Right lobe of liver (tissue), 6 donors: ENCODE data around the gene ATP13A1. TPM values are rescaled to one million over a fixed set of nuclear protein-coding genes. Genes with fewer than 3 reads are reported as not detected.
A peak's percentile ranks its signal among the peaks of the same experiment; 100 is the strongest.

Source experiments
- ATAC-seq, 4 donors: fragments of 200-7000 bp; cut with Tn5 transposase; one replicate each; pipeline ENCODE4 v1.9.1; 2020; ENCODE audit warnings: mild to moderate bottlenecking in 4 of 4, moderate library complexity in 4 of 4
- DNase-seq, 3 donors: peaks; one replicate each; pipeline ENCODE4 v3.0.0-alpha.2; 2020
- H3K27ac ChIP-seq, 3 donors: fragments of 200-600 bp; one replicate each; pipeline ENCODE4 v1.8.0; 2022
- H3K27me3 ChIP-seq, 2 donors: fragments of 200-600 bp; one replicate each; pipeline ENCODE4 v1.8.0; 2022
- H3K36me3 ChIP-seq, 4 donors: fragments of 200-600 bp; sonication (generic) in 1 of 4; one replicate each; pipeline versions ENCODE4 v1.5.1 to v1.8.0; 2017 to 2022; ENCODE audit warnings: control low read depth in 1 of 4
- H3K4me1 ChIP-seq, 4 donors: fragments of 200-600 bp; sonication (generic) in 1 of 4; one replicate each; pipeline versions ENCODE4 v1.5.1 to v1.8.0; 2017 to 2022; ENCODE audit warnings: control low read depth in 1 of 4
- H3K4me3 ChIP-seq, 3 donors: fragments of 200-600 bp; one replicate each; pipeline ENCODE4 v1.8.0; 2022
- H3K9me3 ChIP-seq, 4 donors: fragments of 200-600 bp; sonication (generic) in 1 of 4; one replicate each; pipeline versions ENCODE4 v1.5.1 to v1.8.0; 2017 to 2022; ENCODE audit warnings: control low read depth in 1 of 4
- POLR2A ChIP-seq: fragments of 450-650 bp; IDR thresholded peaks from one replicate; pipeline ENCODE4 v1.6.1; 2017; ENCODE audit warnings: antibody characterized with exemption, mild to moderate bottlenecking
- WGBS: methylation state at CpG from one replicate; pipeline ENCODE4 v1.1.6; 2018; ENCODE audit warnings: low coverage, low lambda C conversion rate; ENCODE audit not compliant: insufficient coverage; ENCODE audit errors: missing lambda C conversion rate; 5-methylcytosine and 5-hydroxymethylcytosine counted together
- intact Hi-C, 2 donors: fragments of 100-400 bp; cut with DNase I; formaldehyde crosslinking; loops; one replicate each; pipeline versions ENCODE4 v1.11.2 to v1.14.1; 2022
- long read RNA-seq: library from polyadenylated mRNA; unstranded; transcript quantifications from one replicate; pipeline ENCODE4 v2.0.0, GENCODE V29; 2019
- total RNA-seq, 6 experiments: library from RNA; depleted of rRNA in 2 of 6; stranded (reverse); fragments of >200 nt in 2 of 6; fragmentation: NEBNext Ultra II Directional in 3 of 6; extraction: Animal tissue kit (Norgen Biotek cat#: 25700) in 3 of 6; gene quantifications; one replicate each; pipeline versions ENCODE4 v1.1.0 to v1.2.4, GENCODE V29; 2016 to 2023
- TF ChIP-seq, protein P1 (sequence below), 4 donors: fragments of 200-600 bp in 3 of 4; fragments of 450-650 bp in 1 of 4; IDR thresholded peaks; one replicate each; pipeline versions ENCODE4 v1.5.1 to v1.8.0; 2016 to 2022; ENCODE audit warnings: antibody characterized with exemption in 4 of 4, mild to moderate bottlenecking in 2 of 4
- donor health status: DM: no; HTN: yes; CAD: no.
- donor health status: DM: no; HTN: no; CAD: no.
- donor health status: DM: no; HTN: no; CAD: no.
- donor health status: DM: no; HTN: yes; CAD: no.
- donor health status: DM: no; HTN: yes; CAD: no.

ATP13A1 gene
- total RNA-seq: 100 to 1,000 TPM in 1 of 6 experiments, 10 to 100 TPM in 5; 26.3 to 159 (median 28.0) TPM
- long read RNA-seq, partial matches to known transcripts: 2 of 2 reads
- long read RNA-seq, other reads (novel, unspliced or antisense): 0 of 2 reads

DNA sequence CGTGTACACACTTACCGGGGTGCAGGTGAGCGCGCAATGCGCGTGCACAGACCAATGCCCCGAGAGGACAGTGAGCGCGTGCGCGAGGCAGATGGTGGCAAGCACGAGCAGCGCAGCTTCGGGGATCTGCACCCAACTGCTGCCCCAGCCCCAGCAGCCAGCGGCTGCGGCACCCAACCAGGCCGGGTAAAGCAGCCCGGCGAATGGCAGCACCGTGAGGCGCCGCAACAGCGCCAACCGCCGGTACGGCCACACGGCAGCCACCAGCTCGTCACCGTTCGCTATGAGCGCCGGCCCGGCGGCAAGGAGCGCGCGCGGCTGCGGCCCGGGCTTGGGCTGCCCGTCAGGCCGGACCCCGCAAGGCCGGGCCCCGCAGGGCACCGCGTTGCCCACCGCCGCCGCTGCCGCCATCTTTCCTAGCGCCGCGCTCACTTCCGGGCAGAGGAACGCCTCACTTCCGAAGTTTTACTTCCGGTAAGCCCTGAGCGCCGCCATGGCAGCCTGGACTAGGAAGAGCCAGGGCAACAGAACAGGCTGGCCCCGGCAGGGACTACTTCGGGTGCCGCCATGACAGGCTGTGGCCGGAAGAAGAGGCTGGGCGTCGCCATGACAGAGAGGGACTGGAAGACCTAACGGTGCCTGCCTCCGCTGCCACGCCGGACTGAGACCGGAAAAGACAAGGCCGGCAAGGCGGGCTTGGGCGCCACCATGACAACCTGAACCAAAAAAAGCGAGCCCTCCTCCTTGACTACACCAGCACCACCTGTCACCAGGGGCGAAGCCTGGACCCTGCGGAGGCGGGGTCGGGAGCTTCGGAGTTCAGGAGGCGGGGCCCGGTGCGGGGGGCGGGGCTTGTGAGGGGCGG is at the start of gene ATP13A1:
Gene ATP13A1, minus strand, starts transcription at position 421 of the 865 bp plus-strand sequence. Its CDS starts 10 bp downstream, at position 411.
- 0% methylated on average over 14 of the region's 85 CpGs for WGBS
- Histone ChIP-seq H3K27ac (peak within 1 kb of the TSS; percentile 90 to 96 (median 95)), H3K36me3 (peaks cover 0 to 11% (median 7%) of the 10 kb centered on the region in 4 donors), H3K27me3 (no peaks in the 10 kb centered on the region), H3K4me3 (peak within 1 kb of the TSS; percentile 91 to 96 (median 91)), H3K9me3 (no peaks in the 10 kb centered on the region), H3K4me1 (peaks cover 0 to 10% (median 0%) of the 10 kb centered on the region in 4 donors)
- ATAC-seq: peak; percentile 92 to 97 (median 92)
- TF ChIP-seq, protein P1, sequence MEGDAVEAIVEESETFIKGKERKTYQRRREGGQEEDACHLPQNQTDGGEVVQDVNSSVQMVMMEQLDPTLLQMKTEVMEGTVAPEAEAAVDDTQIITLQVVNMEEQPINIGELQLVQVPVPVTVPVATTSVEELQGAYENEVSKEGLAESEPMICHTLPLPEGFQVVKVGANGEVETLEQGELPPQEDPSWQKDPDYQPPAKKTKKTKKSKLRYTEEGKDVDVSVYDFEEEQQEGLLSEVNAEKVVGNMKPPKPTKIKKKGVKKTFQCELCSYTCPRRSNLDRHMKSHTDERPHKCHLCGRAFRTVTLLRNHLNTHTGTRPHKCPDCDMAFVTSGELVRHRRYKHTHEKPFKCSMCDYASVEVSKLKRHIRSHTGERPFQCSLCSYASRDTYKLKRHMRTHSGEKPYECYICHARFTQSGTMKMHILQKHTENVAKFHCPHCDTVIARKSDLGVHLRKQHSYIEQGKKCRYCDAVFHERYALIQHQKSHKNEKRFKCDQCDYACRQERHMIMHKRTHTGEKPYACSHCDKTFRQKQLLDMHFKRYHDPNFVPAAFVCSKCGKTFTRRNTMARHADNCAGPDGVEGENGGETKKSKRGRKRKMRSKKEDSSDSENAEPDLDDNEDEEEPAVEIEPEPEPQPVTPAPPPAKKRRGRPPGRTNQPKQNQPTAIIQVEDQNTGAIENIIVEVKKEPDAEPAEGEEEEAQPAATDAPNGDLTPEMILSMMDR (IDR thresholded peaks at IDR 0.05): peak in 2 of 4 donors; percentile 5 to 27
- TF ChIP-seq POLR2A: peak; percentile 77
- intact Hi-C loops: no loop called here
- DNase-seq: peak; percentile 97 to 98 (median 98)

DNA sequence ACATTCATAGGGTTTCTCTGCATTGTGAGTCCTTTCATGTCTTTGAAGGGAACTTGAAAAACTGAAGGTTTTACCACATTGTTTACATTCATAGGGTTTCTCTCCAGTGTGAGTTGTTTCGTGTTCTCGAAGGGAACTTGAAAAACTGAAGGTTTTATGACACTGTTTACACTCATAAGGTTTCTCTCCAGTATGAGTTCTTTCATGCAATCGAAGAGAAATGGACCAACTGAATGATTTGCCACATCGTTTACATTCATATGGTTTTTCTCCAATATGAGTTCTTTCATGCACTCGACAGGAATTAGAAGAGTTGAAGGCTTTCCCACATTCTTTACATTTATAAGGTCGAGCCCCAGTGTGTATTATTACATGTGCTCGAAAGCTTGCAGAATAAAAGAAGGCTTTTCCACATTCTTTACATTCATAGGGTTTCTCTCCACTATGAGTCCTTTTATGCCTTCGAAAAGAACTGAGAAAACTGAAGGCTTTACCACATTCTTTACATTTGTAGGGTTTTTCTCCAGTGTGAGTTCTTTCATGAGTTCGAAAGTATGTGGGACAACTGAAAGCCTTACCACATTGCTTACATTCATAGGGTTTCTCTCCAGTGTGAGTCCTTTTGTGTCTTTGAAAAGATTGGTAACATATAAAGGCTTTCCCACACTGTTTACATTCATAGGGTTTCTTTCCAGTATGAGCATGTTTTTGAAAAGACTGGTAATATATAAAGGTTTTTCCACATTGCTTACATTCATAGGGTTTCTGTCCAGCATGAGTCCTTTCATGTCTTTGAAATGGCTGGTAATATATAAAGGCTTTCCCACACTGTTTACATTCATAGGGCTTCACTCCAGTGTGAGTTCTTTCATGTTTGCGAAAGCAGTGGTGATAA is 48.7 kb upstream of the ATP13A1 start:
- H3K4me3 ChIP-seq: no peak overlapping the region
- DNase-seq (no peak), ATAC-seq (no peak)
- intact Hi-C loops: no loop called here
- no peaks in the 10 kb centered on the region for H3K4me1 ChIP-seq
- H3K36me3 ChIP-seq: peaks cover 0 to 12% (median 0%) of the 10 kb centered on the region in 4 donors
- TF ChIP-seq POLR2A: no peak
- TF ChIP-seq, protein P1 (IDR thresholded peaks at IDR 0.05): no peak
- H3K9me3 ChIP-seq: peaks cover 0 to 50% (median 21%) of the 10 kb centered on the region in 4 donors
- H3K27me3 ChIP-seq: no peaks in the 10 kb centered on the region
- 84% methylated on average over 10 of the region's 10 CpGs for WGBS
- no peak overlapping the region for H3K27ac ChIP-seq

GRCh38 chr19:19711306-19711933 is 47.9 kb upstream of the ATP13A1 start:
- Histone ChIP-seq H3K4me3 (no peak overlapping the region), H3K27ac (no peak overlapping the region), H3K9me3 (peaks cover 0 to 48% (median 21%) of the 10 kb centered on the region in 4 donors), H3K4me1 (no peaks in the 10 kb centered on the region), H3K27me3 (no peaks in the 10 kb centered on the region), H3K36me3 (peaks cover 0 to 12% (median 0%) of the 10 kb centered on the region in 4 donors)
- ATAC-seq: no peak
- DNase-seq: no peak
- intact Hi-C loops: no loop called here
- 87% methylated on average over 14 of the region's 14 CpGs for WGBS
- TF ChIP-seq POLR2A: no peak
- TF ChIP-seq, protein P1 (IDR thresholded peaks at IDR 0.05): no peak

DNA sequence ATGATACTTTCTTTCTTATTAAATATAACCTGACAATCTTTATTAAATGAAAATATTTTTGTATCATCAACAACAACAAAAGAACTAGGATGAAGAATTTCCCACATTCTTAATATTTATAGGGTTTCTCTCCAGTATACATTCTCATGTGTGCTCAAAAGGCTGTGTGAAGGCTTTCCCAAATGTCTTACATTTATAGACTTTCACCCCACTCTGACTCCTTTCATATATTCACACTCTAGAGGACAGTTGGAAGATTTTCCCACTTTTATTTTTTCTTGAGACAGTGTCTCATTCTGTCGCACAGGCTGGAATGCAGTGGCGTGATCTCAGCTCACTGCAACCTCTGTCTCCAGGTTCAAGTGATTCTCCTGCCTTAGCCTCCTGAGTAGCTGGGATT is 47.0 kb upstream of the ATP13A1 start:
- WGBS: 92% methylated on average over 2 of the region's 2 CpGs
- H3K4me1 ChIP-seq: no peaks in the 10 kb centered on the region
- H3K4me3 ChIP-seq: no peak overlapping the region
- no peak for ATAC-seq
- TF ChIP-seq POLR2A: no peak
- TF ChIP-seq, protein P1 (IDR thresholded peaks at IDR 0.05): no peak
- intact Hi-C loops: no loop called here
- H3K27ac ChIP-seq: no peak overlapping the region
- peaks cover 0 to 44% (median 21%) of the 10 kb centered on the region in 4 donors for H3K9me3 ChIP-seq
- DNase-seq: no peak
- peaks cover 0 to 12% (median 0%) of the 10 kb centered on the region in 4 donors for H3K36me3 ChIP-seq
- H3K27me3 ChIP-seq: no peaks in the 10 kb centered on the region
